SK-N-MC (cell line): ENCODE measurements around the gene GPR162.

Experiments used
- EZH2 ChIP-seq: fragments of 200-600 bp; sonication (generic); IDR thresholded peaks from one replicate; pipeline ENCODE4 v1.6.1; 2017; ENCODE audit warnings: antibody characterized with exemption
- POLR2AphosphoS5 ChIP-seq: IDR thresholded peaks from 2 replicates; pipeline ENCODE4 v1.6.1; 2012; ENCODE audit warnings: mild to moderate bottlenecking, low read depth, low read length, borderline replicate concordance

DNA sequence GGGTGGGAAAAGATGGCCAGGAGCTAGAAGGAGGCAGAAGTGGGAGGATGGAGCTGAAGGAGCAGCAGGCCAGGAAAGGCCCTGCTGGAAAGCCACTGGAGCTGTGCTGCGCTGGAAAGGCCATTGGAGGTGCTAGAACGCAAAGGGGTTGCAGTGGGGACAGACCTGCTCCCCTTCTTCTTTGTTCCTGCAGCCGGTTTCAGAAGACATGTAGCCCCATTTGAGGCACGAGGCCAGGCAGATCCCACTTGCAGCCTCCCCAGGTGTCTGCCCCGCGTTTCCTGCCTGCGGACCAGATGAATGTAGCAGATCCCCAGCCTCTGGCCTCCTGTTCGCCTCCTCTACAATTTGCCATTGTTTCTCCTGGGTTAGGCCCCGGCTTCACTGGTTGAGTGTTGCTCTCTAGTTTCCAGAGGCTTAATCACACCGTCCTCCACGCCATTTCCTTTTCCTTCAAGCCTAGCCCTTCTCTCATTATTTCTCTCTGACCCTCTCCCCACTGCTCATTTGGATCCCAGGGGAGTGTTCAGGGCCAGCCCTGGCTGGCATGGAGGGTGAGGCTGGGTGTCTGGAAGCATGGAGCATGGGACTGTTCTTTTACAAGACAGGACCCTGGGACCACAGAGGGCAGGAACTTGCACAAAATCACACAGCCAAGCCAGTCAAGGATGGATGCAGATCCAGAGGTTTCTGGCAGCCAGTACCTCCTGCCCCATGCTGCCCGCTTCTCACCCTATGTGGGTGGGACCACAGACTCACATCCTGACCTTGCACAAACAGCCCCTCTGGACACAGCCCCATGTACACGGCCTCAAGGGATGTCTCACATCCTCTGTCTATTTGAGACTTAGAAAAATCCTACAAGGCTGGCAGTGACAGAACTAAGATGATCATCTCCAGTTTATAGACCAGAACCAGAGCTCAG, 2.3 kb upstream of the GPR162 start:
- TF ChIP-seq POLR2AphosphoS5 (no peak), EZH2 (no peak)
